ENCODE results near the gene SOX1.

DNA sequence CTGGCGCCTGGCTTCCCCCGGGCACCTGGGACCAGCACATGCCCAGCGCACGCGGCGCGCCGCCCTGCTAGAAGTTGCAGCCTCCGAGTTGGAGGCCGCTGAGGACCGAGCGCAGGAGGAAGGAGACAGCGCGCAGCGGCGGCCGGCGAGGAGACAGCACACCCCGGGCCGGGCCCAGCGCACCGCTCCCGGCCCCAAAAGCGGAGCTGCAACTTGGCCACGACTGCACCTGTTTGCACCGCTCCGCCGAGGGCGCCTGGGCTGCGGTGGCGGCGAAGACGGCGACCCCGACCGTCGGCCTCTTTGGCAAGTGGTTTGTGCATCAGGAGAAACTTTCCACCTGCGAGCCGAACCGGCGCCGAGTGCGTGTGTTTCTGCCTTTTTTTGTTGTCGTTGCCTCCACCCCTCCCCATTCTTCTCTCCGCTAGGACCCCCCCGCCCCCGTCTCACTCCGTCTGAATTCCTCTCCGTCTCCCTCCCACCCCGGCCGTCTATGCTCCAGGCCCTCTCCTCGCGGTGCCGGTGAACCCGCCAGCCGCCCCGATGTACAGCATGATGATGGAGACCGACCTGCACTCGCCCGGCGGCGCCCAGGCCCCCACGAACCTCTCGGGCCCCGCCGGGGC, at the start of gene SOX1:
- TF ChIP-seq, protein P1, sequence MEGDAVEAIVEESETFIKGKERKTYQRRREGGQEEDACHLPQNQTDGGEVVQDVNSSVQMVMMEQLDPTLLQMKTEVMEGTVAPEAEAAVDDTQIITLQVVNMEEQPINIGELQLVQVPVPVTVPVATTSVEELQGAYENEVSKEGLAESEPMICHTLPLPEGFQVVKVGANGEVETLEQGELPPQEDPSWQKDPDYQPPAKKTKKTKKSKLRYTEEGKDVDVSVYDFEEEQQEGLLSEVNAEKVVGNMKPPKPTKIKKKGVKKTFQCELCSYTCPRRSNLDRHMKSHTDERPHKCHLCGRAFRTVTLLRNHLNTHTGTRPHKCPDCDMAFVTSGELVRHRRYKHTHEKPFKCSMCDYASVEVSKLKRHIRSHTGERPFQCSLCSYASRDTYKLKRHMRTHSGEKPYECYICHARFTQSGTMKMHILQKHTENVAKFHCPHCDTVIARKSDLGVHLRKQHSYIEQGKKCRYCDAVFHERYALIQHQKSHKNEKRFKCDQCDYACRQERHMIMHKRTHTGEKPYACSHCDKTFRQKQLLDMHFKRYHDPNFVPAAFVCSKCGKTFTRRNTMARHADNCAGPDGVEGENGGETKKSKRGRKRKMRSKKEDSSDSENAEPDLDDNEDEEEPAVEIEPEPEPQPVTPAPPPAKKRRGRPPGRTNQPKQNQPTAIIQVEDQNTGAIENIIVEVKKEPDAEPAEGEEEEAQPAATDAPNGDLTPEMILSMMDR (IDR thresholded peaks at IDR 0.05): no peak
- TF ChIP-seq EZH2 (IDR thresholded peaks at IDR 0.05): peak; percentile 74
